Measurements from ENCODE around the gene FKBP2. TPM values are rescaled to one million over a fixed set of nuclear protein-coding genes. Genes with fewer than 3 reads are reported as not detected.

FKBP2 gene
- total and polyA plus RNA-seq, 2 of the 4 experiments (the other 2 are of a cell fraction) = 36.2 to 76.4 TPM

DNA sequence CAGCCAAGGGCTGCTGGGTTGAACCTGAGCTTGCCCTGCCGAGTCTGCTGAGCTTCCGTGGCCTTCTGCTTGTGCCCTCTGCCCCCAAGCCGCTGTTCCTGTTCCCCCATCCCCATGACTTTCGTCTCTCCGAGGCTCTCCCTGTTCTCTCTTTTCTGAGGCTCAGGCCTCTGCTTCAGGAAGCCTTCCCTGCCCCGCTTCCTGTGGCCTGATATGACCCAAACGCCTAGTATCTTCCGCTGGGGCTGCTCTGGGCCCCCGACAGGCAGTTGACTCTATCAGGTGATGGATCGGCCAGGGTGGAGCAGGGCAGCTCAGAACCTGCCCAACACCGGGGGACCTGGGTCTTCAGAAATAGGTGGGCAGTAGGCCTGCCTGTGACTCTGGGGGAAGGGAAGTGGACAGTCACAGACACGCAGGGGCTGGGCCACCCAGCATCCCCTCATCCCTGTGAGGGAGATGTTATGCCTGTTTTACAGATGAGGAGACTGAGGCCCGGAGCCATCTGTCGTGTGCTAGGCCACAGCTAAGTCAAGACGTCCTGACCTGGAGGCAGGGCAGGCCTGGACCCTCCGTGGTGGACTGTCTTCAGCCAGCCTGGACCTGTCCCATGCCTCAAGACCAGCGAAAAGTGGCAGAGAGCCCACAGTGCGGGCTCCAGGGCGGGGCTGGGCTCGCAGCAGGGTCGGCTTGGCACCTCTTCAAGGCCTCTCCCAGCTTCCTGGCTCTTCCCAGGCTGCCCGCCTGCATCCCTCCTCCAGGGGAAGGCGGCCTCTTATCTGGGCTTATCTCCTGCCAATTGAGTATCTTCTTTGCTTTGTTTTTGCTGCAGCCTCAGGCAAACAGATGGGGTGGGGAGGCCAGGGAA is 27.4 kb downstream of the FKBP2 start (continued):
- no peak for TF ChIP-seq MXI1 (IDR thresholded peaks at IDR 0.05; ENCODE audit: borderline replicate concordance, low read depth, low read length)
- TF ChIP-seq SMC3 (IDR thresholded peaks at IDR 0.05; ENCODE audit: low read depth, low read length) = no peak
- no peak for TF ChIP-seq BHLHE40 (IDR thresholded peaks at IDR 0.05; ENCODE audit: low read depth, low read length)
